Measurements from ENCODE around the gene TRIM37.
"Not testable (repeated sequence)": the region's sequence is repeated elsewhere in the genome, so short reads cannot be mapped to it uniquely, and the experiment has no call there.

TRIM37 gene

GRCh38 chr17:59106463-59107305 is at the start of gene TRIM37:
Gene TRIM37, minus strand, starts transcription at chr17:59106880. Its CDS starts 419 bp downstream, at chr17:59106461.
- peak; percentile 98 for DNase-seq

- DNase-seq = peak; percentile 98
These were observed 48.9 kb upstream of the TRIM37 start, which contains the start of gene PRR11 for GRCh38 chr17:59155439-59156177. Gene PRR11, plus strand, starts transcription at chr17:59155746. Its CDS starts 14,007 bp downstream, at chr17:59169753.

GRCh38 chr17:59154721-59155438 is 48.2 kb upstream of the TRIM37 start, which contains the start of gene SKA2:
Gene SKA2, minus strand, starts transcription at chr17:59155186. Its CDS starts 23 bp downstream, at chr17:59155163.
- DNase-seq = peak; percentile 98

GRCh38 chr17:59154292-59154720 is 47.6 kb upstream of the TRIM37 start:
- DNase-seq = peak; percentile 37

- DNase-seq = no peak
These were observed 46.2 kb upstream of the TRIM37 start for GRCh38 chr17:59152925-59153324.

- no peak for DNase-seq
These were observed 44.9 kb upstream of the TRIM37 start for GRCh38 chr17:59151591-59151990.

- DNase-seq = no peak
These were observed 44.3 kb upstream of the TRIM37 start for GRCh38 chr17:59151006-59151405.

GRCh38 chr17:59149841-59150511 is 43.3 kb upstream of the TRIM37 start:
- DNase-seq = no peak

GRCh38 chr17:59149051-59149450 is 42.4 kb upstream of the TRIM37 start:
- no peak for DNase-seq

GRCh38 chr17:59145571-59146096 is 39.0 kb upstream of the TRIM37 start:
- no peak for DNase-seq

GRCh38 chr17:59141860-59142259 is 35.2 kb upstream of the TRIM37 start:
- no peak for DNase-seq

- DNase-seq = no peak
These were observed 33.3 kb upstream of the TRIM37 start for GRCh38 chr17:59139939-59140338.

- DNase-seq = not testable (repeated sequence)
These were observed 31.7 kb upstream of the TRIM37 start for GRCh38 chr17:59138339-59138738.

GRCh38 chr17:59131131-59131530 is 24.5 kb upstream of the TRIM37 start:
- DNase-seq = no peak

- DNase-seq = no peak
These were observed 23.1 kb upstream of the TRIM37 start for GRCh38 chr17:59129814-59130213.

- DNase-seq = no peak
These were observed 20.2 kb upstream of the TRIM37 start for GRCh38 chr17:59126809-59127417.

GRCh38 chr17:59124665-59125064 is 18.0 kb upstream of the TRIM37 start:
- no peak for DNase-seq

- no peak for DNase-seq
These were observed 15.3 kb upstream of the TRIM37 start for GRCh38 chr17:59121901-59122480.

GRCh38 chr17:59115474-59115873 is 8.8 kb upstream of the TRIM37 start:
- no peak for DNase-seq

- DNase-seq = no peak
These were observed 4.9 kb upstream of the TRIM37 start for GRCh38 chr17:59111539-59111938.

- no peak for DNase-seq
These were observed 4.3 kb upstream of the TRIM37 start for GRCh38 chr17:59110973-59111372.

All from NK-92 treated with Interleukin-12 subunit alpha and Interleukin-12 subunit beta, amount 100 ng/mL, for 24 hours (cell line).